Measurements from ENCODE around the gene TMEM168. TPM values are rescaled to one million over a fixed set of nuclear protein-coding genes. Genes with fewer than 3 reads are reported as not detected.

Gene TMEM168
- total and polyA plus RNA-seq, 2 of the 13 experiments (the other 11 are each of a cell fraction or from before 2014, with no cell fraction given) = 8.7 to 15.7 TPM

DNA sequence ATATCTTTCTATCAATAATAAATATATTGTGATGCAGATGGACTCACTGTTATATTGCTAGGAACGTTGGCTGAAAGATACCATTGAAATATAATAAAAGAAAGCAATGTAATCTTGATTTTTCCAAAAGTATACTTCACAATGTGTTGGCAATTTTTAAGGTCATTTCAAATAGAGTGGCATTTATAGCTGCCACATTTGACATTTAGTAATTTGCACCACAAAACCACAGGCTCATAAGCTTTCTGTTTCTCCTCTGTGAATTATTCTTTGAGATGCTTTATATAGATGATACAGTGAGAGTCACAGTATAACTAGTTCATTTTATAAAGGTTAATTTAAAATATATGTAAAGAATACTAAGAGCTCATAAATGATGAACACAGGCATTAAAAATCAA, 44.6 kb downstream of the TMEM168 start:
- no TSS peak for BruUV-seq (replicated peaks)
- H3K4me3 ChIP-seq (replicated peaks in 1 of 3; ENCODE audit: insufficient read depth in 1 of 3, low read depth in 2 of 3, low read length in 3 of 3) = no peak overlapping the region
- ChIA-PET CTCF (ENCODE audit: low intra/inter-chr PET ratio, low total read pairs) (no interaction called here), POLR2A (no interaction called here)
- no peak overlapping the region for H3K9ac ChIP-seq (ENCODE audit: insufficient read depth, low read depth, low read length)
- no peak overlapping the region for H3K4me2 ChIP-seq (ENCODE audit: low read depth, low read length)
- H3K27me3 ChIP-seq (ENCODE audit: control insufficient read depth in 1 of 2, insufficient read depth in 2 of 2, low read length in 2 of 2) = no peaks in the 10 kb centered on the region
- H2AFZ ChIP-seq (ENCODE audit: low read length) = no peak overlapping the region
- in situ Hi-C loops (cut with HindIII; ENCODE audit: extremely low pct_ligation_motif_present, low pct_unique_long_range_greater_than_20kb) (no loop called here), intact Hi-C loops (cut with micrococcal nuclease; ENCODE audit: unreplicated experiment) (no loop called here)
- FAIRE-seq (no peak), ATAC-seq (no peak), DNase-seq (ENCODE audit: low spot score) (no peak)
- H3K79me2 ChIP-seq (ENCODE audit: insufficient read depth, low read length) = no peaks in the 10 kb centered on the region
- no peaks in the 10 kb centered on the region for H3K36me3 ChIP-seq (replicated peaks in 1 of 2; ENCODE audit: control insufficient read depth in 1 of 2, insufficient read depth in 2 of 2, low read length in 2 of 2)
- H3K4me1 ChIP-seq (ENCODE audit: insufficient read depth, low read length) = no peaks in the 10 kb centered on the region
- H3K27ac ChIP-seq (ENCODE audit: extremely low read length, insufficient read depth, low read length) = no peak overlapping the region
- H3K9me3 ChIP-seq (ENCODE audit: low read length) = no peaks in the 10 kb centered on the region
- 6% methylated on average over 1 of the region's 1 CpG for WGBS (ENCODE audit: low lambda C conversion rate)
- H4K20me1 ChIP-seq (ENCODE audit: insufficient read depth, low read length) = no peaks in the 10 kb centered on the region
- TF ChIP-seq PPARG (CRISPR knock-in tag; conservative IDR thresholded peaks at IDR 0.05) (no peak), RFX3 (CRISPR knock-in tag; IDR thresholded peaks at IDR 0.05) (no peak), SNAI1 (CRISPR knock-in tag; IDR thresholded peaks at IDR 0.05; ENCODE audit: borderline replicate concordance) (no peak), TEAD3 (CRISPR knock-in tag; optimal IDR thresholded peaks at IDR 0.05; ENCODE audit: borderline replicate concordance) (no peak), POGZ (CRISPR knock-in tag; IDR thresholded peaks at IDR 0.05) (no peak), ZFP62 (CRISPR knock-in tag; IDR thresholded peaks at IDR 0.05) (no peak), SATB2 (CRISPR knock-in tag; IDR thresholded peaks at IDR 0.05) (no peak), ZNF260 (CRISPR knock-in tag; IDR thresholded peaks at IDR 0.05; ENCODE audit: borderline replicate concordance, low read depth) (no peak), ZNF546 (CRISPR knock-in tag; conservative IDR thresholded peaks at IDR 0.05) (no peak), ZNF552 (CRISPR knock-in tag; IDR thresholded peaks at IDR 0.05; ENCODE audit: borderline replicate concordance) (no peak), ZNF367 (CRISPR knock-in tag; IDR thresholded peaks at IDR 0.05; ENCODE audit: borderline replicate concordance) (no peak)
- TF ChIP-seq, protein P1, sequence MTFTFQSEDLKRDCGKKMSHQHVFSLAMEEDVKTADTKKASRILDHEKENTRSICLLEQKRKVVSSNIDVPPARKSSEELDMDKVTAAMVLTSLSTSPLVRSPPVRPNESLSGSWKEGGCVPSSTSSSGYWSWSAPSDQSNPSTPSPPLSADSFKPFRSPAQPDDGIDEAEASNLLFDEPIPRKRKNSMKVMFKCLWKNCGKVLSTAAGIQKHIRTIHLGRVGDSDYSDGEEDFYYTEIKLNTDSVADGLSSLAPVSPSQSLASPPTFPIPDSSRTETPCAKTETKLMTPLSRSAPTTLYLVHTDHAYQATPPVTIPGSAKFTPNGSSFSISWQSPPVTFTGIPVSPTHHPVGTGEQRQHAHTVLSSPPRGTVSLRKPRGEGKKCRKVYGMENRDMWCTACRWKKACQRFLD (CRISPR knock-in tag; IDR thresholded peaks at IDR 0.05; ENCODE audit: borderline replicate concordance) = no peak
- TF ChIP-seq, protein P2, sequence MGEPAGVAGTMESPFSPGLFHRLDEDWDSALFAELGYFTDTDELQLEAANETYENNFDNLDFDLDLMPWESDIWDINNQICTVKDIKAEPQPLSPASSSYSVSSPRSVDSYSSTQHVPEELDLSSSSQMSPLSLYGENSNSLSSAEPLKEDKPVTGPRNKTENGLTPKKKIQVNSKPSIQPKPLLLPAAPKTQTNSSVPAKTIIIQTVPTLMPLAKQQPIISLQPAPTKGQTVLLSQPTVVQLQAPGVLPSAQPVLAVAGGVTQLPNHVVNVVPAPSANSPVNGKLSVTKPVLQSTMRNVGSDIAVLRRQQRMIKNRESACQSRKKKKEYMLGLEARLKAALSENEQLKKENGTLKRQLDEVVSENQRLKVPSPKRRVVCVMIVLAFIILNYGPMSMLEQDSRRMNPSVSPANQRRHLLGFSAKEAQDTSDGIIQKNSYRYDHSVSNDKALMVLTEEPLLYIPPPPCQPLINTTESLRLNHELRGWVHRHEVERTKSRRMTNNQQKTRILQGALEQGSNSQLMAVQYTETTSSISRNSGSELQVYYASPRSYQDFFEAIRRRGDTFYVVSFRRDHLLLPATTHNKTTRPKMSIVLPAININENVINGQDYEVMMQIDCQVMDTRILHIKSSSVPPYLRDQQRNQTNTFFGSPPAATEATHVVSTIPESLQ (CRISPR knock-in tag; conservative IDR thresholded peaks at IDR 0.05) = no peak
- TF ChIP-seq, protein P3, sequence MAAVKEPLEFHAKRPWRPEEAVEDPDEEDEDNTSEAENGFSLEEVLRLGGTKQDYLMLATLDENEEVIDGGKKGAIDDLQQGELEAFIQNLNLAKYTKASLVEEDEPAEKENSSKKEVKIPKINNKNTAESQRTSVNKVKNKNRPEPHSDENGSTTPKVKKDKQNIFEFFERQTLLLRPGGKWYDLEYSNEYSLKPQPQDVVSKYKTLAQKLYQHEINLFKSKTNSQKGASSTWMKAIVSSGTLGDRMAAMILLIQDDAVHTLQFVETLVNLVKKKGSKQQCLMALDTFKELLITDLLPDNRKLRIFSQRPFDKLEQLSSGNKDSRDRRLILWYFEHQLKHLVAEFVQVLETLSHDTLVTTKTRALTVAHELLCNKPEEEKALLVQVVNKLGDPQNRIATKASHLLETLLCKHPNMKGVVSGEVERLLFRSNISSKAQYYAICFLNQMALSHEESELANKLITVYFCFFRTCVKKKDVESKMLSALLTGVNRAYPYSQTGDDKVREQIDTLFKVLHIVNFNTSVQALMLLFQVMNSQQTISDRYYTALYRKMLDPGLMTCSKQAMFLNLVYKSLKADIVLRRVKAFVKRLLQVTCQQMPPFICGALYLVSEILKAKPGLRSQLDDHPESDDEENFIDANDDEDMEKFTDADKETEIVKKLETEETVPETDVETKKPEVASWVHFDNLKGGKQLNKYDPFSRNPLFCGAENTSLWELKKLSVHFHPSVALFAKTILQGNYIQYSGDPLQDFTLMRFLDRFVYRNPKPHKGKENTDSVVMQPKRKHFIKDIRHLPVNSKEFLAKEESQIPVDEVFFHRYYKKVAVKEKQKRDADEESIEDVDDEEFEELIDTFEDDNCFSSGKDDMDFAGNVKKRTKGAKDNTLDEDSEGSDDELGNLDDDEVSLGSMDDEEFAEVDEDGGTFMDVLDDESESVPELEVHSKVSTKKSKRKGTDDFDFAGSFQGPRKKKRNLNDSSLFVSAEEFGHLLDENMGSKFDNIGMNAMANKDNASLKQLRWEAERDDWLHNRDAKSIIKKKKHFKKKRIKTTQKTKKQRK (IDR thresholded peaks at IDR 0.05; ENCODE audit: low read length) = no peak
- TF ChIP-seq, protein P4, sequence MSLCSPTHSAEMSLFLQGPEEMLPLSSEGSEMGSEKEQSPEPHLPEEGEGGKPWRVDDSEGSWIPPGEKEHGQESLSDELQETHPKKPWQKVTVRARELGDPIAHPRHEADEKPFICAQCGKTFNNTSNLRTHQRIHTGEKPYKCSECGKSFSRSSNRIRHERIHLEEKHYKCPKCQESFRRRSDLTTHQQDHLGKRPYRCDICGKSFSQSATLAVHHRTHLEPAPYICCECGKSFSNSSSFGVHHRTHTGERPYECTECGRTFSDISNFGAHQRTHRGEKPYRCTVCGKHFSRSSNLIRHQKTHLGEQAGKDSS (CRISPR knock-in tag; IDR thresholded peaks at IDR 0.05; ENCODE audit: borderline replicate concordance, low read depth) = no peak
